HUES64 (cell line): ENCODE results near the gene ASS1.
A peak's percentile ranks its signal among the peaks of the same experiment; 100 is the strongest.
"Not testable (repeated sequence)": the region's sequence is repeated elsewhere in the genome, so short reads cannot be mapped to it uniquely, and the experiment has no call there.

Experiments
- H3K27ac ChIP-seq: 2 replicates; pipeline ENCODE4 v1.7.0; 2013; ENCODE audit warnings: low read depth, low read length, inconsistent platforms
- H3K27me3 ChIP-seq: 2 replicates; pipeline ENCODE4 v1.6.1; 2013; ENCODE audit warnings: mild to moderate bottlenecking, low read length; ENCODE audit not compliant: insufficient read depth
- H3K36me3 ChIP-seq: 2 replicates; pipeline ENCODE4 v1.6.1; 2013; ENCODE audit warnings: mild to moderate bottlenecking, low read length; ENCODE audit not compliant: insufficient read depth
- H3K4me1 ChIP-seq: 2 replicates; pipeline ENCODE4 v1.6.1; 2013; ENCODE audit warnings: mild to moderate bottlenecking, low read length, moderate library complexity; ENCODE audit not compliant: insufficient read depth
- H3K4me3 ChIP-seq: 2 replicates; pipeline ENCODE4 v1.5.1; 2013; ENCODE audit warnings: mild to moderate bottlenecking, low read length, moderate library complexity
- H3K9ac ChIP-seq: 2 replicates; pipeline ENCODE4 v1.6.1; 2013; ENCODE audit warnings: mild to moderate bottlenecking, low read depth, low read length
- H3K9me3 ChIP-seq: 2 replicates; pipeline ENCODE4 v1.6.1; 2013; ENCODE audit warnings: low read depth, low read length; ENCODE audit not compliant: insufficient read depth
- WGBS: fragments of 150-250, 120-280 bp; methylation state at CpG from one replicate; pipeline ENCODE4 v1.1.7; 2013; ENCODE audit warnings: missing lambda C conversion rate; 5-methylcytosine and 5-hydroxymethylcytosine counted together

The ASS1 gene

DNA sequence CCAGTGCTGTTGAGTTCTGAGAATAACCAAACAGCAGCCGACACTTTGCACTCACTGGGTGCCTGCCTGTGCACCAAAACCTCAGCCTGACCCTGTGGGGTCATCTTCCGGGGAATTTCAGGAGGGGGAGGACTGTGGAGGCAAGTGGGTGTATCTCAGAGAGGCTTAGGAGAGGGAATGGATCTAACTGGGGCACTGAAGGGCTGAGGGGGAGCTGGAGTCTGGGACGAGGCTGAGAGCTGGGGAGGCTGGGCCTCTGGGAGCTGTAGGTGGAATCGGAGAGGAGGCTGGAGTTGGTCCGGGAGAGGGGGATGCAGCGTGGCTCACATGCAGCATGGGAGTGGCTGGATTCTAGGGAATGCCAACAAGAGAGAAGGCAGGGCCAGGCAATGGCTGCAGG lies 14.9 kb upstream of the ASS1 start:
- H3K4me3 ChIP-seq: no peak overlapping the region
- no peak overlapping the region for H3K9ac ChIP-seq
- no peak overlapping the region for H3K27ac ChIP-seq
- peaks cover 25% of the 10 kb centered on the region for H3K27me3 ChIP-seq
- no peaks in the 10 kb centered on the region for H3K9me3 ChIP-seq
- H3K36me3 ChIP-seq: no peaks in the 10 kb centered on the region
- H3K4me1 ChIP-seq: 0 out of 2 replicates have a peak, but pooled peaks cover 4% of the 10 kb centered on the region
- WGBS: 94% methylated on average over 6 of the region's 6 CpGs

GRCh38 chr9:130430232-130430631 lies 14.5 kb upstream of the ASS1 start:
- H3K9ac ChIP-seq: no peak overlapping the region
- peaks cover 27% of the 10 kb centered on the region for H3K27me3 ChIP-seq
- H3K36me3 ChIP-seq: no peaks in the 10 kb centered on the region
- 0 out of 2 replicates have a peak, but pooled peaks cover 4% of the 10 kb centered on the region for H3K4me1 ChIP-seq
- no peaks in the 10 kb centered on the region for H3K9me3 ChIP-seq
- 93% methylated on average over 18 of the region's 18 CpGs for WGBS
- H3K4me3 ChIP-seq: no peak overlapping the region
- no peak overlapping the region for H3K27ac ChIP-seq

GRCh38 chr9:130430734-130431535 lies 13.8 kb upstream of the ASS1 start:
- no peaks in the 10 kb centered on the region for H3K9me3 ChIP-seq
- no peak overlapping the region for H3K27ac ChIP-seq
- peaks cover 28% of the 10 kb centered on the region for H3K27me3 ChIP-seq
- 86% methylated on average over 22 of the region's 22 CpGs for WGBS
- H3K4me1 ChIP-seq: 0 out of 2 replicates have a peak, but pooled peaks cover 4% of the 10 kb centered on the region
- no peak overlapping the region for H3K9ac ChIP-seq
- no peak overlapping the region for H3K4me3 ChIP-seq
- H3K36me3 ChIP-seq: no peaks in the 10 kb centered on the region

GRCh38 chr9:130431536-130432303 lies 13.0 kb upstream of the ASS1 start:
- peaks cover 28% of the 10 kb centered on the region for H3K27me3 ChIP-seq
- H3K9ac ChIP-seq: no peak overlapping the region
- 89% methylated on average over 17 of the region's 17 CpGs for WGBS
- H3K4me3 ChIP-seq: no peak overlapping the region
- no peaks in the 10 kb centered on the region for H3K36me3 ChIP-seq
- no peaks in the 10 kb centered on the region for H3K9me3 ChIP-seq
- H3K27ac ChIP-seq: no peak overlapping the region
- 0 out of 2 replicates have a peak, but pooled peaks cover 4% of the 10 kb centered on the region for H3K4me1 ChIP-seq

- Histone ChIP-seq H3K9me3 (no peaks in the 10 kb centered on the region), H3K27me3 (peaks cover 28% of the 10 kb centered on the region), H3K4me3 (no peak overlapping the region), H3K36me3 (no peaks in the 10 kb centered on the region), H3K4me1 (0 out of 2 replicates have a peak, but pooled peaks cover 4% of the 10 kb centered on the region), H3K27ac (no peak overlapping the region), H3K9ac (no peak overlapping the region)
- WGBS: 83% methylated on average over 11 of the region's 11 CpGs
These were observed 12.4 kb upstream of the ASS1 start for GRCh38 chr9:130432362-130432761.

GRCh38 chr9:130432796-130433167 lies 12.0 kb upstream of the ASS1 start:
- H3K27ac ChIP-seq: no peak overlapping the region
- H3K9me3 ChIP-seq: no peaks in the 10 kb centered on the region
- peak overlapping the region; percentile 60 for H3K4me3 ChIP-seq
- 0 out of 2 replicates have a peak, but pooled peaks cover 4% of the 10 kb centered on the region for H3K4me1 ChIP-seq
- H3K36me3 ChIP-seq: no peaks in the 10 kb centered on the region
- H3K27me3 ChIP-seq: peaks cover 28% of the 10 kb centered on the region
- 48% methylated on average over 16 of the region's 16 CpGs for WGBS
- H3K9ac ChIP-seq: peak overlapping the region; percentile 15; the same call in 1 of the 2 replicates

GRCh38 chr9:130433168-130433946 lies 11.4 kb upstream of the ASS1 start:
- WGBS: 3% methylated on average over 92 of the region's 92 CpGs
- Histone ChIP-seq H3K36me3 (no peaks in the 10 kb centered on the region), H3K27me3 (peaks cover 28% of the 10 kb centered on the region), H3K4me3 (peak overlapping the region; percentile 60), H3K4me1 (0 out of 2 replicates have a peak, but pooled peaks cover 4% of the 10 kb centered on the region), H3K9me3 (no peaks in the 10 kb centered on the region), H3K27ac (no peak overlapping the region), H3K9ac (peak overlapping the region; percentile 71)

DNA sequence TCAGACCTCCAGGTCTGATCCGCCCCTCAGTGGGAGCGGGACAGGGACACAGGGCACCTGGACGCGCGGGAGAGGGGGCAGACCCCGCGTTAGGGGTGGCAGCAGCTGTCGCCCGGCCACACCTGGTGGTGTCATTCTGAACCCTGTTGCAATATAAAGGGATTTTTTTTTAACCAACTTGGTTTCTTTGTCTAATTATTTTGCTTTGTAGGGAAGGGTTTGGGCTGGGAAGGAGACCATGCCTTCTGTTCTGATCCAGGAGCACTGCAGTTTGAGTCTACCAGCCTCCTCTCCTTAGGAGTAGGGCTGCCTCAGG lies 10.9 kb upstream of the ASS1 start:
- no peaks in the 10 kb centered on the region for H3K36me3 ChIP-seq
- no peaks in the 10 kb centered on the region for H3K9me3 ChIP-seq
- H3K9ac ChIP-seq: peak overlapping the region; percentile 71; the same call in 1 of the 2 replicates
- H3K27ac ChIP-seq: no peak overlapping the region
- H3K27me3 ChIP-seq: peaks cover 28% of the 10 kb centered on the region
- H3K4me3 ChIP-seq: peak overlapping the region; percentile 60
- 52% methylated on average over 9 of the region's 9 CpGs for whole genome bisulfite sequencing
- 0 out of 2 replicates have a peak, but pooled peaks cover 4% of the 10 kb centered on the region for H3K4me1 ChIP-seq

DNA sequence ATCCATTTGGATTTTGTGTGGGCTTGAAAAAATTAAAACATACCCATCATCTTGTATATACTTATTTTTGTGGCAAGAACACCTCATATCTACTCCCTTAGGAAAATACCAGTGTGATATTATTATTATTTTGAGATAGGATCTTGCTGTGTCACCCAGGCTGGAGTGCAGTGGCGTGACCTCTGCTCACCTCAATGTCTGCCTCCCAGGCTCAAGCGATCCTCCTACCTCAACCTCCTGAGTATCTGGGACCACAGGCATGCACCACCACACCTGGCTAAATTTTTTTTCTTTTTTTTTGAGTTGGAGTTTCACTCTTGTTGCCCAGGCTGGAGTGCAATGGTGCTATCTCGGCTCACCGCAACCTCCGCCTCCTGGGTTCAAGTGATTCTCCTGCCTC lies 10.1 kb upstream of the ASS1 start:
- not testable (repeated sequence) for H3K9ac ChIP-seq, H3K27ac ChIP-seq, H3K9me3 ChIP-seq

DNA sequence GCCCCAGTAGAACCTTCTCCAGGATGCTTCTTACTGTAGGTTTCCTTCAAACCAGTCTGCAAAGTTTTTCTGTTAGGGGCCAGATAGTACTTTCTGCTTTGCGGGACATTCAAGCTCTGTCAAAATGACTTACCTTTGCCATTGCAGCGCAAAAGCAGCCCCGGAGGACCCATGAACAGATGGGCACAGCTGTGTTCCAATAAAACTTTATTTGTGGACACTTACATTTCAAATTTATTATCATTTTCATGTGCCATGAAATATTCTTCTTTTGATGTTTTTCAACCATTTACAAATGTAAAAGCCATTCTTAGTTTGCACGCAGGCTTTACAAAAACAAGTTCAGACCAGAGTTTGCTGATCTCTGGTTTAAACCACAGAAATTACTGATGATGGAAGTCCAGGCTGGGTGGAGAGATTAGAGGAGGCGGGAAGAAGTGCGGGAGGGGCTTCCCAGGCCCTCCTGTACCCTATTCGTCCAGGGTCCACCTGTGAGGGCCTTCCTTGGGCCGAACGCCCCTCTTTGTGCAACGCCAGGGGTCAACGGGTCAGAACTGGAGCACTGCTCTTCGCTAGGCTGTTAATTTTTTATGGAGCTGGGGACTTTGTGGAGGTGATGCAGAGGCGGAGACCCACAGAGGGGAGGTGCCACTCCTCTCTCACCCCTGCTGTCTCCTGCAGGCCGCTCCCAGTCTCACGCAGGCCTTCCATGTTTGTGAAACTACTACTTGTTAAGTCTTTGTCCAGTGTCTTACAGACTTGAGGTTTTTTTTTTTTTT lies 7.6 kb upstream of the ASS1 start:
- Histone ChIP-seq H3K27ac (no peak overlapping the region), H3K4me3 (no peak overlapping the region), H3K4me1 (0 out of 2 replicates have a peak, but pooled peaks cover 4% of the 10 kb centered on the region), H3K9me3 (peaks cover 14% of the 10 kb centered on the region; the same call in 1 of the 2 replicates), H3K27me3 (peaks cover 28% of the 10 kb centered on the region), H3K36me3 (no peaks in the 10 kb centered on the region), H3K9ac (no peak overlapping the region)
- 80% methylated on average over 15 of the region's 15 CpGs for WGBS

More for the DNA sequence above, 10.1 kb upstream of the ASS1 start:
- not testable (repeated sequence) for H3K36me3 ChIP-seq, H3K4me3 ChIP-seq, H3K4me1 ChIP-seq
- H3K27me3 ChIP-seq: peaks cover 28% of the 10 kb centered on the region
- 94% methylated on average over 2 of the region's 5 CpGs for WGBS
